ENCODE measurements around the gene UMOD. TPM values are rescaled to one million over a fixed set of nuclear protein-coding genes. Genes with fewer than 3 reads are reported as not detected.

UMOD gene
- total RNA-seq, result not detected
- polyA plus RNA-seq, result not detected

- no peaks in the 10 kb centered on the region for H3K9me3 ChIP-seq
- intact Hi-C loops (cut with DNase I), result no loop called here
- no peak within 1 kb of the TSS for H3K4me3 ChIP-seq
- no peak within 1 kb of the TSS for H3K27ac ChIP-seq
- peaks cover 0 to 21% (median 9%) of the 10 kb centered on the region in 3 donors for H3K27me3 ChIP-seq
- TF ChIP-seq POLR2AphosphoS5 (IDR thresholded peaks at IDR 0.05) (no peak), POLR2A (IDR thresholded peaks at IDR 0.05) (no peak), EP300 (IDR thresholded peaks at IDR 0.05) (no peak)
- TF ChIP-seq, protein P1, sequence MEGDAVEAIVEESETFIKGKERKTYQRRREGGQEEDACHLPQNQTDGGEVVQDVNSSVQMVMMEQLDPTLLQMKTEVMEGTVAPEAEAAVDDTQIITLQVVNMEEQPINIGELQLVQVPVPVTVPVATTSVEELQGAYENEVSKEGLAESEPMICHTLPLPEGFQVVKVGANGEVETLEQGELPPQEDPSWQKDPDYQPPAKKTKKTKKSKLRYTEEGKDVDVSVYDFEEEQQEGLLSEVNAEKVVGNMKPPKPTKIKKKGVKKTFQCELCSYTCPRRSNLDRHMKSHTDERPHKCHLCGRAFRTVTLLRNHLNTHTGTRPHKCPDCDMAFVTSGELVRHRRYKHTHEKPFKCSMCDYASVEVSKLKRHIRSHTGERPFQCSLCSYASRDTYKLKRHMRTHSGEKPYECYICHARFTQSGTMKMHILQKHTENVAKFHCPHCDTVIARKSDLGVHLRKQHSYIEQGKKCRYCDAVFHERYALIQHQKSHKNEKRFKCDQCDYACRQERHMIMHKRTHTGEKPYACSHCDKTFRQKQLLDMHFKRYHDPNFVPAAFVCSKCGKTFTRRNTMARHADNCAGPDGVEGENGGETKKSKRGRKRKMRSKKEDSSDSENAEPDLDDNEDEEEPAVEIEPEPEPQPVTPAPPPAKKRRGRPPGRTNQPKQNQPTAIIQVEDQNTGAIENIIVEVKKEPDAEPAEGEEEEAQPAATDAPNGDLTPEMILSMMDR (IDR thresholded peaks at IDR 0.05), result no peak
- WGBS, 2 donors, result 36 to 77% methylated on average over 2 of the region's 2 CpGs
- DNase-seq, result no peak
- no peaks in the 10 kb centered on the region for H3K4me1 ChIP-seq
- H3K36me3 ChIP-seq, result no peaks in the 10 kb centered on the region
Measured at GRCh38 chr16:20352615-20353014, at the start of gene UMOD. Gene UMOD (minus strand): TSS chr16:20352715. CDS start chr16:20350737, 1,978 bp downstream.

- no peak for DNase-seq
- Histone ChIP-seq H3K27me3 (no peaks in the 10 kb centered on the region), H3K4me1 (no peaks in the 10 kb centered on the region), H3K9me3 (no peaks in the 10 kb centered on the region), H3K4me3 (no peak overlapping the region), H3K36me3 (no peaks in the 10 kb centered on the region), H3K27ac (no peak overlapping the region)
- no peak for TF ChIP-seq POLR2AphosphoS5 (IDR thresholded peaks at IDR 0.05)
- TF ChIP-seq EP300 (IDR thresholded peaks at IDR 0.05), result no peak
- 69 to 70% methylated on average over 8 of the region's 8 CpGs for WGBS, 2 donors
- intact Hi-C loops (cut with DNase I), result no loop called here
Measured at GRCh38 chr16:20401475-20402016, 49.0 kb upstream of the UMOD start.

DNA sequence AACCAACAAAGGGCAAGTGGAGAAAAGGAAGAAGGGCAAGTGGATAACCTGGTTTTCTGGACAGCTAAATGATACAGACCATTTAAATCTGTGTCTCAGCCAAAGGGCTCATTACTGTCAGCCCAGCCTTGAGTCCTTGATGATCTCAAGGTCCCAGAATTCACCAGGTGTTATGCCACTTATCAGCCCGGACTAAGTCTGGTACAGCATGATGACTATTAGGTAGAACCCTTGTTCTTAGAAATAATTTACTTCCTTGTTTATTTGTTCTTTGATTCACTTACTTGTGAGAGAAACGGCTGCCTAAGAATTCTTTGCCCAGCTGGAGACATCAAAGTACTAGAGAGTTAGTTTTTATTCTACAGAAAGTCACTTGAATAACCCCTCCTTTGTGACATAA is 48.6 kb upstream of the UMOD start:
- WGBS, 2 donors, result 8 to 40% methylated on average over 2 of the region's 2 CpGs
- no peaks in the 10 kb centered on the region for H3K27me3 ChIP-seq
- intact Hi-C loops (cut with DNase I), result no loop called here
- no peaks in the 10 kb centered on the region for H3K9me3 ChIP-seq
- DNase-seq, result no peak
- TF ChIP-seq POLR2A (IDR thresholded peaks at IDR 0.05), result no peak
- TF ChIP-seq, protein P1 (IDR thresholded peaks at IDR 0.05), result no peak
- TF ChIP-seq EP300 (IDR thresholded peaks at IDR 0.05), result no peak
- TF ChIP-seq POLR2AphosphoS5 (IDR thresholded peaks at IDR 0.05), result no peak
- no peaks in the 10 kb centered on the region for H3K4me1 ChIP-seq
- H3K36me3 ChIP-seq, result no peaks in the 10 kb centered on the region
- H3K27ac ChIP-seq, result no peak overlapping the region
- no peak overlapping the region for H3K4me3 ChIP-seq

DNA sequence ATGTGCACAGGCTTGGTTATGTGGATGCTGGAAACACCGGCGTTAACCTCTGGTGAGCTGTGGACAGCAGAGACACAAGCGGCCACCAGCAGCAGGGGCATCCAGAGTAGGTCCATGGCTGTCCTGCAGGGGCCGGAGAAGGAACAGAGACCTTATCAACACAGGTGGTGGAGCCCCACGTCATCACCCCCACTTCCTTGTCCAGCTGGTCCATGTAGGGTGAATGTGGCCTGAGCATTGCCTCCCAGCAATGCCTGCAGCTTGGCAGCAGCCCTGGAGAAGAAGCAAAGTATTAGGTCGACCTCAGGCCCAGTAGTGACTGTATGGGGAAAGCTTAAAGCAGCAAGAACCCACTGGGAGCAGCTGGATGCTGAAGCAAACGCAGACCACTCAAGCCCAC is 46.7 kb upstream of the UMOD start:
- WGBS, 2 donors, result 58 to 74% methylated on average over 7 of the region's 7 CpGs
- intact Hi-C loops (cut with DNase I), result no loop called here
- TF ChIP-seq, protein P1 (IDR thresholded peaks at IDR 0.05), result no peak
- TF ChIP-seq EP300 (IDR thresholded peaks at IDR 0.05) (no peak), POLR2AphosphoS5 (IDR thresholded peaks at IDR 0.05) (no peak), POLR2A (IDR thresholded peaks at IDR 0.05) (no peak)
- no peak for DNase-seq
- Histone ChIP-seq H3K27ac (no peak overlapping the region), H3K4me1 (peaks cover 0 to 5% (median 4%) of the 10 kb centered on the region in 4 donors), H3K36me3 (no peaks in the 10 kb centered on the region), H3K4me3 (no peak overlapping the region), H3K27me3 (no peaks in the 10 kb centered on the region), H3K9me3 (no peaks in the 10 kb centered on the region)

DNA sequence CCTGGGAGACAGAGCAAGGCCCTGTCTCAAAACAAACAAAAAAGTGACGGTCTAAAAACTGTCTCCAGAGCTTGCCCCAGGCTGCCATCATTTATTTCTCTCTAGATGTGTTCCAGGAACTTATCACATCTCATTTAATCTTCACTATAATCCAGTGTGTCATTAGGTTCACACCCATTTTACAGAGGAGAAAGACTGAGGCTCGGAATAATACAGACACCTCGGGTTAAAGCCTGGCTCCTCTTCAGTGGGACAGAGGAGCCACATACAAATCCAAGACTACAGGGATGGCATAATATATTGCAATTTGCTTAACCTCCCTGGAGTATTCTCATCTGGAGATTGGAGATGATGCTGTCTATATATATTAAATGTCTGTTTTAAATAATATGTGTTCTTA is 46.1 kb upstream of the UMOD start:
- Histone ChIP-seq H3K9me3 (no peaks in the 10 kb centered on the region), H3K27ac (no peak overlapping the region), H3K4me1 (peaks cover 0 to 10% (median 10%) of the 10 kb centered on the region in 4 donors), H3K4me3 (no peak overlapping the region), H3K27me3 (no peaks in the 10 kb centered on the region), H3K36me3 (no peaks in the 10 kb centered on the region)
- intact Hi-C loops (cut with DNase I), result no loop called here
- TF ChIP-seq, protein P1 (IDR thresholded peaks at IDR 0.05), result no peak
- TF ChIP-seq POLR2AphosphoS5 (IDR thresholded peaks at IDR 0.05) (no peak), EP300 (IDR thresholded peaks at IDR 0.05) (no peak), POLR2A (IDR thresholded peaks at IDR 0.05) (no peak)
- no peak for DNase-seq
- 85 to 86% methylated on average over 3 of the region's 3 CpGs for WGBS, 2 donors
